HG03159 (cell line): ENCODE results near the gene DTHD1.

Experiments
- ATAC-seq: cut with Tn5 transposase; IDR thresholded peaks from one replicate; pipeline ENCODE4 v1.9.1; 2021; ENCODE audit warnings: mild to moderate bottlenecking, moderate library complexity; ENCODE audit not compliant: unreplicated experiment

Gene DTHD1

GRCh38 chr4:36281384-36282106 lies at the start of gene DTHD1:
DTHD1 (plus strand) TSS chr4:36281616; CDS start chr4:36281759, 143 bp downstream.
- ATAC-seq, result no peak

GRCh38 chr4:36233567-36234266 lies 47.7 kb upstream of the DTHD1 start:
- ATAC-seq, result no peak

GRCh38 chr4:36235306-36235705 lies 46.1 kb upstream of the DTHD1 start:
- ATAC-seq, result no peak

- no peak for ATAC-seq
Observed at GRCh38 chr4:36236159-36236558, 45.3 kb upstream of the DTHD1 start.

- ATAC-seq, result no peak
Observed at GRCh38 chr4:36237366-36238313, 43.8 kb upstream of the DTHD1 start.

GRCh38 chr4:36241771-36242170 lies 39.6 kb upstream of the DTHD1 start:
- ATAC-seq, result peak; percentile 43

- no peak for ATAC-seq
Observed at GRCh38 chr4:36242629-36243354, 38.6 kb upstream of the DTHD1 start.

- ATAC-seq, result peak; percentile 29
Observed at GRCh38 chr4:36243355-36244256, 37.8 kb upstream of the DTHD1 start.

GRCh38 chr4:36244257-36245082 lies 36.9 kb upstream of the DTHD1 start, which contains the start of gene ARAP2:
ARAP2 (minus strand) TSS chr4:36244514; CDS start chr4:36229486, 15,028 bp downstream.
- ATAC-seq, result peak; percentile 60

GRCh38 chr4:36249610-36250009 lies 31.8 kb upstream of the DTHD1 start:
- ATAC-seq, result no peak

- no peak for ATAC-seq
Observed at GRCh38 chr4:36251983-36252382, 29.4 kb upstream of the DTHD1 start.

- no peak for ATAC-seq
Observed at GRCh38 chr4:36254371-36254770, 27.0 kb upstream of the DTHD1 start.

- peak; percentile 89 for ATAC-seq
Observed at GRCh38 chr4:36255577-36255976, 25.8 kb upstream of the DTHD1 start.

- ATAC-seq, result peak; percentile 45
Observed at GRCh38 chr4:36256398-36256891, 25.0 kb upstream of the DTHD1 start.

- ATAC-seq, result no peak
Observed at GRCh38 chr4:36260731-36261130, 20.7 kb upstream of the DTHD1 start.

- ATAC-seq, result no peak
Observed at GRCh38 chr4:36264207-36264826, 17.1 kb upstream of the DTHD1 start.

- ATAC-seq, result no peak
Observed at GRCh38 chr4:36267486-36268268, 13.7 kb upstream of the DTHD1 start.
